Activated T-cell treated with anti-CD3 and anti-CD28 coated beads, Interleukin-2, amount 50 U/mL, for 24 hours (primary cell): ENCODE data around the gene TPRX1.
A peak's percentile ranks its signal among the peaks of the same experiment; 100 is the strongest.
"Not testable (repeated sequence)": the region's sequence is repeated elsewhere in the genome, so short reads cannot be mapped to it uniquely, and the experiment has no call there.

Experiments used
- DNase-seq: peaks from one replicate; pipeline ENCODE4 v3.0.0-alpha.2; 2020
- H3K27ac Mint-ChIP-seq: 2 replicates; pipeline ENCODE4 v1.8.0; 2020; ENCODE audit warnings: mild to moderate bottlenecking, mixed read lengths
- H3K27me3 Mint-ChIP-seq: 2 replicates; pipeline ENCODE4 v1.8.0; 2020; ENCODE audit warnings: mixed read lengths
- H3K36me3 Mint-ChIP-seq: 2 replicates; pipeline ENCODE4 v1.8.0; 2020; ENCODE audit warnings: low read depth, mixed read lengths
- H3K4me1 Mint-ChIP-seq: 2 replicates; pipeline ENCODE4 v1.8.0; 2020; ENCODE audit warnings: low read depth, mixed read lengths
- H3K4me3 Mint-ChIP-seq: 2 replicates; pipeline ENCODE4 v1.8.0; 2020; ENCODE audit warnings: mild to moderate bottlenecking, moderate library complexity, mixed read lengths
- H3K9me3 Mint-ChIP-seq: 2 replicates; pipeline ENCODE4 v1.8.0; 2020; ENCODE audit warnings: mixed read lengths

The TPRX1 gene

DNA sequence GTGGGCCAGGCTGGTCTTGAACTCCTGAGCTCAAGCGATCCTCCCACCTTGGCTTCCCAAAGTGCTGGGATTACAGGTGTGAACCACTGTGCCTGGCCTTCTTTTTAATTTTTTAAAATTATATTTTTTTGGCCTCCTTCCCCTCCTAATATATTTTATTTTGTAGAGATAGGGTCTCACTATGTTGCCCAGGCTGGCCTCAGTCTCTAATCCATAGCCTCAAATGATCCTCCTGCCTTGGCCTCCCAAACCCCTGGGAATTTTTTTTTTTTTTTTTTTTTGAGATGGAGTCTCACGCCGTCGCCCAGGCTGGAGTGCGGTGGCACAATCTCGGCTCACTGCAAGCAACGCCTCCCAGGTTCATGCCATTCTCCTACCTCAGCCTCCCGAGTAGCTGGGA lies 11.9 kb upstream of the TPRX1 start:
- peaks cover 38% of the 10 kb centered on the region for H3K27me3 Mint-ChIP-seq
- not testable (repeated sequence) for H3K4me3 Mint-ChIP-seq, H3K9me3 Mint-ChIP-seq, H3K27ac Mint-ChIP-seq, H3K36me3 Mint-ChIP-seq, H3K4me1 Mint-ChIP-seq, DNase-seq

- H3K9me3 Mint-ChIP-seq, result no peaks in the 10 kb centered on the region
- H3K27me3 Mint-ChIP-seq, result peaks cover 19% of the 10 kb centered on the region
- H3K4me1 Mint-ChIP-seq, result peaks cover 2% of the 10 kb centered on the region
- no peak for DNase-seq
- no peak overlapping the region for H3K27ac Mint-ChIP-seq
- H3K4me3 Mint-ChIP-seq, result no peak overlapping the region
- no peaks in the 10 kb centered on the region for H3K36me3 Mint-ChIP-seq
Measured at GRCh38 chr19:47813995-47814328, 9.6 kb upstream of the TPRX1 start.

DNA sequence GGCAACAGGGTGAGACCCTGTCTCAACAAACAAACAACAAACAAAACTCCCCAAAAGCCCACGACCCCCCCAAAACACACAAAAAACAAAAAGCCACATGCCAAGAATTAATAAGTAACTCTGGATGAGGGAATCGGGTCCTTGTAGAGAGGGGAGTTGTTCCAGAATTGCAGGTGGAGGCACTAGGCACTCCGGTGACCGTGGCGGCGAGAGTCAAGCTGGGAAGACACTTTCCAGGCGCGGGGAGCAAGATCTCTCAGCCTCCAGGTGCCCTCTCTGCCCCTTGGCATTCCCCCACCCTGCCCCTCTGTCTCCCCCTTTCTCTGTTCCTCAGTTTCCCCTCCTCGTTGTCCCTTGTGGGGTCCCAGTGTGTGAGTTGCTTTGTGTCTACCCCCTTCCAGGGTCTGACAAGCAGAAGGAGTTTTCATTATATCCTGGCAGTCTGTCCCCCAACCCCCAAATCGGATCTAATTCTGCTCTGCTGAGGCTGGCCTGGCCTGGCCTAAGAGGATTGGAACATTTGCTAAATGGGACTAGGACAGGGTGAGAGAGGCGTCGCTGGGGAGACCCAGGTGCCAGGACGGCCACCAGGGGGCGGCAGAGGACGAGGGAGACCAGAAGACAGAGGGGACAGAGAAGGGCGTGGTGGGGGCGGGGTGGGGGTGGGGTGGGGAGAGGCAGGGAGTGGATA lies 9.1 kb upstream of the TPRX1 start:
- Mint-ChIP-seq H3K27me3 (peaks cover 14% of the 10 kb centered on the region), H3K27ac (no peak overlapping the region), H3K4me3 (no peak overlapping the region), H3K9me3 (no peaks in the 10 kb centered on the region), H3K36me3 (no peaks in the 10 kb centered on the region), H3K4me1 (peaks cover 2% of the 10 kb centered on the region)
- peak; percentile 85 for DNase-seq

DNA sequence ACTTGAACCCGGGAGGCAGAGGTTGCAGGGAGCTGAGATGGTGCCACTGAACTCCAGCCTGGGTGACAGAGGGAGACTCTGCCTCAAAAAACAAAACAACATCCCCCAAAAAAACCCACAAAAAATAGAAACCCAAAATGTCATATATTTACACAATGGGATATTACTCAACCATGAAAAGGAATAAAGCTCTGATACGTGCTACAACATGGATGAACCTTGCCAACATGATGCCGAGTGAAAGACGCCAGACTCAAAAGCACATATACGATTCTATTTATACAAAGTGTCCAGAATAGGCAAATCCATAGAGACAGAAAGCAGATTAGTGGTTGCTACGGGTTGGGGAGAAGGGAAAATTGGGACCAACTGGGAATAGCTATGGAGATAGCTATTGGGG lies 2.1 kb upstream of the TPRX1 start:
- Mint-ChIP-seq H3K27me3 (no peaks in the 10 kb centered on the region), H3K9me3 (no peaks in the 10 kb centered on the region), H3K36me3 (no peaks in the 10 kb centered on the region), H3K4me3 (no peak overlapping the region), H3K27ac (no peak overlapping the region), H3K4me1 (no peaks in the 10 kb centered on the region)
- no peak for DNase-seq

- no peak for DNase-seq
- H3K4me1 Mint-ChIP-seq, result no peaks in the 10 kb centered on the region
Measured at GRCh38 chr19:47805313-47805712, 962 bp upstream of the TPRX1 start.

GRCh38 chr19:47803671-47804070 lies 680 bp downstream of the TPRX1 start:
- H3K9me3 Mint-ChIP-seq, H3K27me3 Mint-ChIP-seq, H3K4me3 Mint-ChIP-seq, H3K4me1 Mint-ChIP-seq, H3K27ac Mint-ChIP-seq, DNase-seq, H3K36me3 Mint-ChIP-seq: not testable (repeated sequence)

More at GRCh38 chr19:47805313-47805712, 962 bp upstream of the TPRX1 start:
- Mint-ChIP-seq H3K4me3 (no peak overlapping the region), H3K27me3 (no peaks in the 10 kb centered on the region), H3K9me3 (no peaks in the 10 kb centered on the region), H3K27ac (no peak overlapping the region), H3K36me3 (no peaks in the 10 kb centered on the region)

DNA sequence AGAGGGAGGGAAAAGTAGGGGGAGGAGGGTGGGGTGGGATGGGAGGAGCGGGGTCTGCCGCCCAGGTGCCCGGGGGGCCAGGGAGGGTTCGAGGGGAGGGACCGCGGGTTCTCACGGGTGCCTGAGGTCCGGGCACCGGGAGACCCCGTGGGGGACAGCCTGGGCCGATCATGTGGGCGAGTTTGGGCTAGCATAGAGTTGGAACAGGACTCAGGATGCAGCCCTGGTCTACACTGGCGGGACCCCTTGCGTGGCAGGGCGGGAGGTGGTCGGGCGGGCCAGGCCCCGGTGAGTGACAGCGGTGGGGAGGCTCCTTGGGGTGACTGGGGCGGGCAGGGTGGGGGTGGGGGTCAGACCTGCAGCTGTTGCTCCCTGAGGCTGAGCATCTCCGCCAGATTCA lies 1.2 kb downstream of the TPRX1 start:
- not testable (repeated sequence) for DNase-seq, H3K36me3 Mint-ChIP-seq, H3K27me3 Mint-ChIP-seq, H3K4me3 Mint-ChIP-seq, H3K27ac Mint-ChIP-seq, H3K9me3 Mint-ChIP-seq, H3K4me1 Mint-ChIP-seq

DNA sequence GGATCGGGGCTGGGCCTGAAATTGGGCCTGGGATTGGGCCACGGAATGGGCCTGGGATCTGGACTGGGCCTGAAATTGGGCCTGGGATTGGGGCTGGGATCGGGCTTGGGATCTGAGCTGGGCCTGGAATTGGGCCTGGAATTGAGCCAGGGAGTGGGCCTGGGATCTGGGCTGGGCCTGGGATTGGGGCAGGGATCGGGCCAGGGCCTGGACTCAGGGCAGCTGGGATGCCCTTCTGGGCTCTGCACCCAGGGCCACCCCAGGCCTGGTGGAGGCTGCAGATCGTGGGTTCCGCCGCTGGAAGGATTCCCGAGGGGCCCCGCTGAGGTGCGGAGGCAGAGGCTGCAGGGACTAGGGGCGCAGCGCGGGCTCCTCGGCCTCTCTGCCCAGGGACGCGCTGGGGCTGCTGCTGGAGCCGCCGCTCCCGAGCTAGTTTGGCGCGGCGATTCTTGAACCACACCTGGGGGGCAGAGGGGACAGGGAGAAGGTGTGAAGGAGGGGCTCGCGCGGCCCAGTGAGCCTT lies 1.8 kb downstream of the TPRX1 start:
- Mint-ChIP-seq H3K36me3 (no peaks in the 10 kb centered on the region), H3K27me3 (peaks cover 5% of the 10 kb centered on the region), H3K9me3 (no peaks in the 10 kb centered on the region), H3K4me1 (no peaks in the 10 kb centered on the region), H3K4me3 (no peak overlapping the region), H3K27ac (no peak overlapping the region)
- no peak for DNase-seq

DNA sequence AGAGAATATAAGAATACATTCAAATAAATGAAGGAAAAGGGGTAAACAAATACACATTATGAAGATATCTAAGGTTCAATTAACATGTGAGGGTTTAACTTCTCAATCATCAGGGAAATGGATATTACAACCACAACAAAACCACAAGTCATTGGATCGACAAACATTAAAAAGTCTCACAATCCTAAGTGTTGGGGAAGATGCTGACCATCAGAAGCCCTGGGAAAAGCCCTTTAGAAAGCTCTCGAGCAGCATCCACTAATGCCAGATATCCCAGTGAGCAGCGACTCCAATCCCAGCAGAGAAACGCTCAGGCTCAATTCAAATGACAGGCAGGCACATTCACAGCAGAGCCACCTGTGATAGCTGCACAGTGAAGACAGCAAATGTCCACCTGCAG lies 3.1 kb downstream of the TPRX1 start:
- Mint-ChIP-seq H3K4me3 (no peak overlapping the region), H3K9me3 (no peaks in the 10 kb centered on the region), H3K36me3 (no peaks in the 10 kb centered on the region), H3K27ac (no peak overlapping the region), H3K4me1 (no peaks in the 10 kb centered on the region), H3K27me3 (peaks cover 5% of the 10 kb centered on the region)
- no peak for DNase-seq

- Mint-ChIP-seq H3K36me3 (no peaks in the 10 kb centered on the region), H3K9me3 (no peaks in the 10 kb centered on the region), H3K4me1 (no peaks in the 10 kb centered on the region), H3K27me3 (peaks cover 5% of the 10 kb centered on the region), H3K27ac (no peak overlapping the region), H3K4me3 (no peak overlapping the region)
- no peak for DNase-seq
Measured at GRCh38 chr19:47798904-47799266, 5.5 kb downstream of the TPRX1 start.

DNA sequence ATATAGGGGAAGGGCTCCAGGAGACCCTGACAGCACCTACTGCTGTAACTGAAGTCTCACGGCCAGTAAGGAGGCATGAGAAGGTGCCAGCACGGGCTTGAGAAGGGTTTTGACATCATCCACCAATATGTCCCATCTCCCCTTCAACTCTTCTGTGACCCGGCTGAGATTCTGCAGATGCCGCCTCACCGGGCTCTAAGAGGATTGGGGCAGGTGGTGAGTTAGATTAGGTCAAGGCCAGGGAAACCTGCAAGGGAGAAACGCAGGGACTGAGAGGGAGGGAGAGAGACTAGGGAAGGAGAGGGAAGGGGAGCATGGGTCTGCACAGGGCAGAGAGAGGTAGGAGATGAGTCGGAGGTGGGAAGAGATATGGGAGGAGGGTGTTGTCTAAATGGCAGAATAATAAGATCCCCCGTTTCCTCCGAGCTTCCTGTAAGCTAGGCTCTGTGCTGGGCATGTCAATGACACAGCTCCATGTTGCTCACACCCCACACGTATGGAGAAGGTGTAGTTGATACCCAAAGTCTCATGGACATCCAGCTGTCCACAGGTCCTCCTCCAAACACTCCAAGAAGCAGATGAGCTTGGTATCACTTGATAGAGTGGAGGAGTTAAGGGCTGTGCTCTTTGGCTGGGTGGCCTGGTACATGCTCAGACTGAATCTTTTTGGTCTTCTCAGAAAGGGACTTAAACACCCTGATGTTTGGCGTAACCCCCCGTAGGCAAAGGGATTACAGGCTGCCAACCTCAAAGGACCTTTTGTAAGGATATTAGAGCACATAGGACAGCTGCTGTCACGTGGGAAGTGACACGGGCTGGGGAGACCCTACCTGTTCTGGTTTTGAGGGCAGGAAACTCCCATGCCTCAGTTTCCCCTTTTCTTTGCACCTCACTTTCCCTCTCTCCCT lies 6.1 kb downstream of the TPRX1 start:
- Mint-ChIP-seq H3K27ac (no peak overlapping the region), H3K4me3 (no peak overlapping the region), H3K36me3 (no peaks in the 10 kb centered on the region), H3K9me3 (no peaks in the 10 kb centered on the region), H3K27me3 (peaks cover 5% of the 10 kb centered on the region), H3K4me1 (no peaks in the 10 kb centered on the region)
- DNase-seq, result no peak

DNA sequence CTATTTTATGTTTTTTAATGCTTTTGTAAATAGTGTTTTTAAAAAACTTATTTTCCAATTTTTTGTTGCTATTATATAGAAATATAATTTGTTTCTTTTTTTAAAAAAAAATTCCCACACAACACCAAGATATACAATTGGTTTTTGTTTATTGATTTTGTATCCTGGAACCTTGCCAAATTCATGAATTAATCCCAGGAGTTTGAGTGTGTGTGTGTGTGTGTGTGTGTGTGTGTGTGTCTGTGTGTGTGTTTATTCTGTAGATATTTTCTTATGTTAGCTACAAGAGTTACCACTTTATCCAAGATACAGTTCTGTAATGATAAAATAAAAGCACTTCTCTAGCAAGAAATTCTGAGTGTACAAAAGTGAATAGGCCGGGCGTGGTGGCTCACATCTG lies 7.6 kb downstream of the TPRX1 start:
- no peak for DNase-seq
- no peaks in the 10 kb centered on the region for H3K36me3 Mint-ChIP-seq
- H3K27me3 Mint-ChIP-seq, result peaks cover 5% of the 10 kb centered on the region
- no peak overlapping the region for H3K27ac Mint-ChIP-seq
- H3K9me3 Mint-ChIP-seq, result peaks cover 2% of the 10 kb centered on the region
- H3K4me3 Mint-ChIP-seq, result no peak overlapping the region
- H3K4me1 Mint-ChIP-seq, result no peaks in the 10 kb centered on the region

DNA sequence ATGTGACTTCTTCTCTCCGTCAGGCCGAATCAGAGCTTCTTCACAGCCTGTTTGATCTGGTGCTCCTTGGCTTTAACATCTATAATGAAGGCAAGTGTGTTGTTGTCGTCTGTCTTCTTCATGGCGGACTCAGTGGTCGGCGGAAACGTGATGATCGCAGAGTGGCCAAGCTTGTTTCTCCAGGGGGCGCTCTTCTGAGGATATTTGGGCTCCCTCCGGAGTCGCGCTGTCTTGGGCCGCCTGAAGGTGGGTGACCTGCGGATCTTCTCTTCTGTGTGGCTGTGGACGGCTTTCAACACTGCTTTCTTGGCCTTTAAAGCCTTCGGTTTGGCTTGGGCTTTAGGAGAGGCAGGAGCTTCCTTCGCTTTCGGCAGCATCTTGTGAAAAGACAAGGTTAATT lies 9.8 kb downstream of the TPRX1 start:
- Mint-ChIP-seq H3K27ac (no peak overlapping the region), H3K4me3 (no peak overlapping the region), H3K9me3 (peaks cover 2% of the 10 kb centered on the region), H3K27me3 (peaks cover 5% of the 10 kb centered on the region), H3K36me3 (no peaks in the 10 kb centered on the region), H3K4me1 (peaks cover 1% of the 10 kb centered on the region)
- DNase-seq, result no peak

GRCh38 chr19:47792616-47793015 lies 11.7 kb downstream of the TPRX1 start:
- no peak for DNase-seq
- H3K27me3 Mint-ChIP-seq, result no peaks in the 10 kb centered on the region
- H3K36me3 Mint-ChIP-seq, result no peaks in the 10 kb centered on the region
- no peak overlapping the region for H3K27ac Mint-ChIP-seq
- H3K4me1 Mint-ChIP-seq, result peaks cover 4% of the 10 kb centered on the region
- peaks cover 2% of the 10 kb centered on the region for H3K9me3 Mint-ChIP-seq
- no peak overlapping the region for H3K4me3 Mint-ChIP-seq

DNA sequence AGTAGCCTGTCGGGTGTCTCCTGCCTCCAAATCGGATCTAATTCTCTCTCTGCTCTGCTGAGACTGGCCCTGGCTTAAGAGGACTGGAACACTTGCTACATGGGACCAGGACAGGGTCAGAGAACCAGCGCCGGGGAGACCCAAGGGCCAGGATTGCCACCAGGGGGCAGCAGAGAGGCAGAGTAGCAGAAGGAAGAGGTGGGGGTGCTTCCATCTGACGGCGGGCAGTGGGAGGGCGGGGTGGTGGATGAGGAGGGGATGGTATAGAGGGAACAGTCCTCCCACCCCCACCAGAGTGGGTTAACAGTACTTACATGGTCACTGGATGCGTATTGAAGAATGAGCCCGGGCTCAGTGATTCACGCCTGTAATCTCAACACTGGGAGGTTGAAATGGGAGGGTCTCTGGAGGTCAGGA lies 13.9 kb downstream of the TPRX1 start:
- DNase-seq, result peak; percentile 89
- no peaks in the 10 kb centered on the region for H3K27me3 Mint-ChIP-seq
- peaks cover 16% of the 10 kb centered on the region for H3K36me3 Mint-ChIP-seq
- H3K27ac Mint-ChIP-seq, result no peak overlapping the region
- H3K9me3 Mint-ChIP-seq, result peaks cover 2% of the 10 kb centered on the region
- H3K4me1 Mint-ChIP-seq, result peaks cover 4% of the 10 kb centered on the region
- no peak overlapping the region for H3K4me3 Mint-ChIP-seq
